Measurements from ENCODE around the gene CTSK. TPM values are rescaled to one million over a fixed set of nuclear protein-coding genes. Genes with fewer than 3 reads are reported as not detected.
"Not testable (repeated sequence)": the region's sequence is repeated elsewhere in the genome, so short reads cannot be mapped to it uniquely, and the experiment has no call there.

The CTSK gene
- total RNA-seq (10 to 100 TPM in 1 of 2 experiments, 1 to 10 TPM in 1; 9.0 to 11.1 TPM), polyA plus RNA-seq (under 1 TPM in 2 of 3 donors, not detected in 1; 0.21 to 0.84 TPM), total RNA-seq (9.6 to 30.5 (median 16.8) reads per million in 6 experiments)

- Mint-ChIP-seq H3K4me1 (peaks cover 11 to 25% (median 18%) of the 10 kb centered on the region in 4 donors), H3K4me3 (peak within 1 kb of the TSS in 9 of 10 donors; percentile 15 to 72 (median 56)), H3K36me3 (peaks cover 0 to 9% (median 3%) of the 10 kb centered on the region in 3 donors), H3K27me3 (no peaks in the 10 kb centered on the region), H3K27ac (peak within 1 kb of the TSS in 6 of 10 donors; percentile 14 to 87 (median 61)), H3K9me3 (no peaks in the 10 kb centered on the region)
- POLR2A ChIA-PET: interaction anchor here (0.6 kb wide), 1 partner anchor 513 kb away, joined by 4 read pairs; no protein-coding TSS in a partner anchor
- DNase-seq (no peak), ATAC-seq (no peak)
Observed at GRCh38 chr1:150808121-150808520, at the start of gene CTSK. Gene CTSK, minus strand, starts transcription at chr1:150808260. Its CDS starts 1,455 bp downstream, at chr1:150806805.

DNA sequence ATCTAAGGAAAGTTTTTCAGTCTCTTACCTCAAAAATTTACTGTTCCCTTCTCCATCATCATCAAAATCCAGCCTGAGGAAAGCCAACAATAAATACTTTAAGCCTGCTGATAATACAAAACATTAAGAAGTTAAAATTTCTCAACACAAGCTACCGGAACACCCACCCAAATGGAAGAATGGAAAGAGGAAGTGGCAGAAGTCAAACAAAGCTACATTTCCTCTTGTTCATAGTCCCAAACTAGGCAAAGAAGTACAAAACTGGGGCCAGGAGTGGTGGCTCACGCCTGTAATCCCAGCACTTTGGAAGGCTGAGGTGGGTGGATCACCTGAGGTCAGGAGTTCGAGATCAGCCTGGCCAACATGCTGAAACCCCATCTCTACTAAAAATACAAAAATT, 44.7 kb upstream of the CTSK start:
- DNase-seq, H3K9me3 Mint-ChIP-seq, H3K27me3 Mint-ChIP-seq, POLR2A ChIA-PET, ATAC-seq: not testable (repeated sequence)
- Mint-ChIP-seq H3K4me3 (peak overlapping the region in 1 of 10 donors; percentile 71), H3K4me1 (peaks cover 0 to 19% (median 3%) of the 10 kb centered on the region in 4 donors), H3K36me3 (peaks cover 6 to 61% (median 28%) of the 10 kb centered on the region in 3 donors), H3K27ac (peak overlapping the region in 2 of 10 donors; percentile 15 to 71)

DNA sequence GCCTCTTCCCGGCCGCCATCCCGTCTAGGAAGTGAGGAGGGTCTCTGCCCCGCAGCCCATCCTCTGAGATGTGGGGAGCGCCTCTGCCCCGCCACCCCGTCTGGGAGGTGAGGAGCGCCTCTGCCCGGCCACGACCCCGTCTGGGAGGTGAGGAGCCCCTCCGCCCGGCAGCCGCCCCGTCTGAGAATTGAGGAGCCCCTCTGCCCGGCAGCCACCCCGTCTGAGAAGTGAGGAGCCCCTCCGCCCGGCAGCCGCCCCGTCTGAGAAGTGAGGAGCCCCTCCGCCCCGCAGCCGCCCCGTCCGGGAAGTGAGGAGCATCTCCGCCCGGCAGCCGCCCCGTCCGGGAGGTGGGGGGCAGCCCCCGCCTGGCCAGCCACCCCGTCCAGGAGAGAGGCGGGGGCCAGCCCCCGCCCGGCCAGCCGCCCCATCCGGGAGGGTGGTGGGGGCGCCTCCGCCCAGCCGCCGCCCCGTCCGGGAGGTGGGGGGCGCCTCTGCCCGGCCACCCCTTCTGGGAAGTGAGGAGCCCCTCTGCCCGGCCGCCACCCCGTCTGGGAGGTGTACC, 42.8 kb upstream of the CTSK start:
- H3K9me3 Mint-ChIP-seq, POLR2A ChIA-PET: not testable (repeated sequence)
- H3K36me3 Mint-ChIP-seq: peaks cover 9 to 66% (median 26%) of the 10 kb centered on the region in 3 donors

GRCh38 chr1:150846473-150847146, 38.5 kb upstream of the CTSK start:
- no peaks in the 10 kb centered on the region for H3K27me3 Mint-ChIP-seq
- POLR2A ChIA-PET: no interaction called here
- DNase-seq: no peak
- peaks cover 4 to 43% (median 4%) of the 10 kb centered on the region in 3 donors for H3K36me3 Mint-ChIP-seq
- peak overlapping the region in 2 of 10 donors; percentile 21 to 59 for H3K27ac Mint-ChIP-seq
- H3K9me3 Mint-ChIP-seq: no peaks in the 10 kb centered on the region
- no peak for ATAC-seq
- peaks cover 11 to 15% (median 14%) of the 10 kb centered on the region in 4 donors for H3K4me1 Mint-ChIP-seq
- H3K4me3 Mint-ChIP-seq: no peak overlapping the region

More for the DNA sequence above, 42.8 kb upstream of the CTSK start:
- H3K27ac Mint-ChIP-seq, ATAC-seq, H3K27me3 Mint-ChIP-seq, DNase-seq, H3K4me3 Mint-ChIP-seq: not testable (repeated sequence)
- H3K4me1 Mint-ChIP-seq: peaks cover 0 to 19% (median 3%) of the 10 kb centered on the region in 4 donors

DNA sequence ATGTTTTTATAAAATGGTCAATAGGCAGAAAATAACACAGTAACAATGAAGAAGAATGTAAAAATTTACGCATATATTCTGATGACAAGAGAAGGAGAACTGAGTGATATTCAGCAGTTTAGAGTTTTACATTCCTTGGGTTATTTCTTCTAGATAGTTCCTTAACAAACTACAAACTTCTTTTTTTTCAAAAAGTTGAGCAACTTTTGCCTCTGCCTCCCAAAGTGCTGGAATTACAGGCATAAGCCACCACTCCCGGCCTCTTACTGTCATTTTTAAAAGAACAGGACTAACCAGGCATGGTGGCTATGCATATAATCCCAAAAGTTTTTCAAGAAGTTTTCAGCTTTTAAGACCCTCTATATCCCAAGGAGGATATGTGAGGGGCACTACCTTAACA, 35.4 kb upstream of the CTSK start:
- no peaks in the 10 kb centered on the region for H3K9me3 Mint-ChIP-seq
- POLR2A ChIA-PET: no interaction called here

DNA sequence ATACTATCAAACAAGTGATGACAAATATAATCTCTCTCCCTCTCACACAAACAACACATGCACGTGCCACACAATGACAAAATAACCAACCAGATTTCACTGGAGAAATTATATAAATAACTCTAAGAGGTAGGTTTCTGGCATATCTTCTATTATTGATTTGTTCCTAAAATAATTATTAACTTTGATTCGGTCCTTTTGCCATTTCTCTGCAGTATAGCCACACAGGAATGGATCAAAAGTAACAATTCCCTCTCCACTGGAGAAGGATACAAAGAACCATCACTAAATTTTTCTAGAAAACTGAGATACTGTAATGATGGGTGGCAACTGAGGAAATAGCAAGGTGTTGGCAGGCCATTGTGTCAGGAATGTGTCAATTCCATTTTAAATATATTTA, 34.9 kb upstream of the CTSK start:
- ATAC-seq (no peak), DNase-seq (no peak)
- no peaks in the 10 kb centered on the region for H3K27me3 Mint-ChIP-seq
- POLR2A ChIA-PET: no interaction called here
- peak overlapping the region in 6 of 10 donors; percentile 81 to 96 (median 89) for H3K27ac Mint-ChIP-seq
- no peaks in the 10 kb centered on the region for H3K9me3 Mint-ChIP-seq
- peaks cover 17 to 35% (median 26%) of the 10 kb centered on the region in 4 donors for H3K4me1 Mint-ChIP-seq
- peaks cover 12 to 42% (median 17%) of the 10 kb centered on the region in 3 donors for H3K36me3 Mint-ChIP-seq
- H3K4me3 Mint-ChIP-seq: no peak overlapping the region

More for the DNA sequence above, 35.4 kb upstream of the CTSK start:
- Mint-ChIP-seq H3K4me3 (no peak overlapping the region), H3K4me1 (peaks cover 17 to 35% (median 26%) of the 10 kb centered on the region in 4 donors), H3K36me3 (peaks cover 9 to 43% (median 12%) of the 10 kb centered on the region in 3 donors), H3K27me3 (no peaks in the 10 kb centered on the region), H3K27ac (peak overlapping the region in 3 of 10 donors; percentile 3 to 92 (median 61))
- ATAC-seq (no peak), DNase-seq (no peak)

DNA sequence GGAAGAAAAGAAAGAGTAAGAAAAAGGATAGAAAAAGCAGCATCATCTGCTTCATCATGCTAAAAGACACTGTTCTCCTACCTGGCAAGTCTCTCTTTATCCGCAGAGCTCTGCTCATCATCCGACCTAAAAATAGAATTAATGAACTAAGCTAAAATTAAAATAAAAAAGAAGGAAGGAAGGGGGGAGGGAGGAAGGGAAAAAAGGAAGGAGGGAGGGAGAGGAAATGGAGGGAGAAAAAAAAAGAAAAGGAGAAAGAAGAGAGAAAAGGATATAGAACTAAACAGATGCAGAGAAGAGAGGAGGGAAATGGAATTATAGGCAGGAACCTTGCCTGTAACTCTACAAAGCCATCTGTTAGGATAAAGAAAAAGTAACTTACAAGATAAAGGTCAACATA, 34.3 kb upstream of the CTSK start:
- Mint-ChIP-seq H3K27me3 (no peaks in the 10 kb centered on the region), H3K4me1 (peaks cover 16 to 35% (median 26%) of the 10 kb centered on the region in 4 donors), H3K9me3 (no peaks in the 10 kb centered on the region), H3K36me3 (peaks cover 14 to 41% (median 14%) of the 10 kb centered on the region in 3 donors), H3K27ac (peak overlapping the region; percentile 68 to 96 (median 82)), H3K4me3 (peak overlapping the region in 5 of 10 donors; percentile 1 to 59 (median 49))
- DNase-seq: no peak
- ATAC-seq: no peak
- POLR2A ChIA-PET: no interaction called here

GRCh38 chr1:150841626-150842025, 33.6 kb upstream of the CTSK start:
- H3K27ac Mint-ChIP-seq: peak overlapping the region; percentile 68 to 96 (median 82)
- ATAC-seq (peak; percentile 91 to 97), DNase-seq (peak in 6 of 10 donors; percentile 9 to 83 (median 54))
- H3K4me1 Mint-ChIP-seq: peaks cover 16 to 35% (median 26%) of the 10 kb centered on the region in 4 donors
- H3K36me3 Mint-ChIP-seq: peaks cover 14 to 42% (median 14%) of the 10 kb centered on the region in 3 donors
- POLR2A ChIA-PET: no interaction called here
- H3K9me3 Mint-ChIP-seq: no peaks in the 10 kb centered on the region
- H3K27me3 Mint-ChIP-seq: no peaks in the 10 kb centered on the region
- peak overlapping the region in 9 of 10 donors; percentile 6 to 59 (median 49) for H3K4me3 Mint-ChIP-seq

DNA sequence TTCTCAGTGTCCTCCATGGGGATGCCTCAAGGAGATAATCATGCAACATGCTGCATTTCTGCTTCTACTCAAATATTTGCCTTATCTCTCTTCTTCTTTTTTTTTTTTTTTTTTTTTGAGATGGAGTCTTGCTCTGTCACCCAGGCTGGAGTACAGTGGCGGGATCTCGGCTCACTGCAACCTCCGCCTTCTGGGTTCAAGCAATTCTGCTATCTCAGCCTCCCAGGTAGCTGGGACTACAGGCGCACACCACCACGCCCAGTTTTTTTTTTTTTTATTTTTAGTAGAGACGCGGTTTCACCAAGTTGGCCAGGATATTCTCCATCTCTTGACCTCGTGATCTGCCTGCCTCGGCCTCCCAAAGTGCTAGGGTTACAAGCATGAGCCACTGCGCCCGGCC, 32.8 kb upstream of the CTSK start:
- ATAC-seq, H3K9me3 Mint-ChIP-seq, H3K27me3 Mint-ChIP-seq, DNase-seq, H3K4me3 Mint-ChIP-seq: not testable (repeated sequence)
- H3K4me1 Mint-ChIP-seq: peaks cover 16 to 35% (median 26%) of the 10 kb centered on the region in 4 donors
- peak overlapping the region in 6 of 10 donors; percentile 69 to 96 (median 89) for H3K27ac Mint-ChIP-seq
- peaks cover 14 to 44% (median 19%) of the 10 kb centered on the region in 3 donors for H3K36me3 Mint-ChIP-seq
- POLR2A ChIA-PET: interaction anchor here (0.7 kb wide), 1 partner anchor 282 kb away, joined by 5 read pairs; no protein-coding TSS in a partner anchor

GRCh38 chr1:150836129-150836773, 28.2 kb upstream of the CTSK start:
- H3K4me1 Mint-ChIP-seq: peaks cover 2 to 17% (median 9%) of the 10 kb centered on the region in 4 donors
- H3K9me3 Mint-ChIP-seq: no peaks in the 10 kb centered on the region
- peaks cover 27 to 76% (median 48%) of the 10 kb centered on the region in 3 donors for H3K36me3 Mint-ChIP-seq
- H3K27ac Mint-ChIP-seq: peak overlapping the region in 1 of 10 donors; percentile 24
- no peaks in the 10 kb centered on the region for H3K27me3 Mint-ChIP-seq
- no peak overlapping the region for H3K4me3 Mint-ChIP-seq
- no peak for ATAC-seq
- POLR2A ChIA-PET: no interaction called here
- no peak for DNase-seq

GRCh38 chr1:150833961-150834360, 25.9 kb upstream of the CTSK start:
- peaks cover 29 to 86% (median 59%) of the 10 kb centered on the region in 3 donors for H3K36me3 Mint-ChIP-seq
- not testable (repeated sequence) for H3K9me3 Mint-ChIP-seq, DNase-seq, H3K4me3 Mint-ChIP-seq, H3K4me1 Mint-ChIP-seq, H3K27me3 Mint-ChIP-seq, ATAC-seq, H3K27ac Mint-ChIP-seq
- POLR2A ChIA-PET: interaction anchor here (0.7 kb wide), 1 partner anchor 99 kb away, joined by 7 read pairs; no protein-coding TSS in a partner anchor

GRCh38 chr1:150832597-150832996, 24.5 kb upstream of the CTSK start:
- no peak overlapping the region for H3K27ac Mint-ChIP-seq
- no peaks in the 10 kb centered on the region for H3K4me1 Mint-ChIP-seq
- no peak overlapping the region for H3K4me3 Mint-ChIP-seq
- no peaks in the 10 kb centered on the region for H3K27me3 Mint-ChIP-seq
- no peaks in the 10 kb centered on the region for H3K9me3 Mint-ChIP-seq
- POLR2A ChIA-PET: no interaction called here
- ATAC-seq (no peak), DNase-seq (no peak)
- peaks cover 19 to 88% (median 61%) of the 10 kb centered on the region in 3 donors for H3K36me3 Mint-ChIP-seq

Measured in naive thymus-derived CD8-positive, alpha-beta T cell (primary cell).